Suprapubic skin (tissue), 3 donors: Measurements from ENCODE around the gene CD84.

ENCODE experiments used
- POLR2AphosphoS5 ChIP-seq, 3 donors: sonication (generic); formaldehyde crosslinking; IDR thresholded peaks; one replicate each; pipeline ENCODE4 v1.6.1; 2017; ENCODE audit warnings: antibody characterized with exemption in 3 of 3
- TF ChIP-seq, protein P1 (sequence below), 2 donors: fragments of 200-600 bp in 1 of 2; fragments of 450-650 bp in 1 of 2; sonication (generic) in 1 of 2; IDR thresholded peaks; one replicate each; pipeline ENCODE4 v1.5.1; 2016 to 2019; ENCODE audit warnings: antibody characterized with exemption in 2 of 2, mild to moderate bottlenecking in 1 of 2, moderate library complexity in 1 of 2

- TF ChIP-seq POLR2AphosphoS5 (IDR thresholded peaks at IDR 0.05), result no peak
- TF ChIP-seq, protein P1, sequence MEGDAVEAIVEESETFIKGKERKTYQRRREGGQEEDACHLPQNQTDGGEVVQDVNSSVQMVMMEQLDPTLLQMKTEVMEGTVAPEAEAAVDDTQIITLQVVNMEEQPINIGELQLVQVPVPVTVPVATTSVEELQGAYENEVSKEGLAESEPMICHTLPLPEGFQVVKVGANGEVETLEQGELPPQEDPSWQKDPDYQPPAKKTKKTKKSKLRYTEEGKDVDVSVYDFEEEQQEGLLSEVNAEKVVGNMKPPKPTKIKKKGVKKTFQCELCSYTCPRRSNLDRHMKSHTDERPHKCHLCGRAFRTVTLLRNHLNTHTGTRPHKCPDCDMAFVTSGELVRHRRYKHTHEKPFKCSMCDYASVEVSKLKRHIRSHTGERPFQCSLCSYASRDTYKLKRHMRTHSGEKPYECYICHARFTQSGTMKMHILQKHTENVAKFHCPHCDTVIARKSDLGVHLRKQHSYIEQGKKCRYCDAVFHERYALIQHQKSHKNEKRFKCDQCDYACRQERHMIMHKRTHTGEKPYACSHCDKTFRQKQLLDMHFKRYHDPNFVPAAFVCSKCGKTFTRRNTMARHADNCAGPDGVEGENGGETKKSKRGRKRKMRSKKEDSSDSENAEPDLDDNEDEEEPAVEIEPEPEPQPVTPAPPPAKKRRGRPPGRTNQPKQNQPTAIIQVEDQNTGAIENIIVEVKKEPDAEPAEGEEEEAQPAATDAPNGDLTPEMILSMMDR (IDR thresholded peaks at IDR 0.05), result no peak
These were observed 9.2 kb upstream of the CD84 start for GRCh38 chr1:160588468-160588867.
